ENCODE results near the gene C9orf85.

C9orf85 gene

DNA sequence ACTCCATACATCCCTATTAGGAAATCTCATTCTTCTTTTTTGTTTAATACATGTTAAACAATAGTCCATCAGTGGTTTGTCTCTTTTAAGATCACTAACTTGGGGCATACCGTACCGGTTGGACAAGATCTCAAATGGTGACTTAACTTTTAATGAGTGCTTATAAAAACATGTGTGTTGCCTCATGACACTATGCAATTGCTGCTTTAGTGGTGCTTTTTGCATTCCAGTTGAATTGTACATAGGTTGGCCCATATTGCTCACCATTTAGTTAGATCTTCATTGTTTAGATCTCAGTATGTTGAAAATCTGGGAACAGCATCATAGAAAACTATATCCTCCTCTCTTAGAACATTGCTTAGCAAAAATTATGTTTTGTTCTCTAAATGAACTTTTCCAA, 17.8 kb downstream of the C9orf85 start:
- TF ChIP-seq, protein P1, sequence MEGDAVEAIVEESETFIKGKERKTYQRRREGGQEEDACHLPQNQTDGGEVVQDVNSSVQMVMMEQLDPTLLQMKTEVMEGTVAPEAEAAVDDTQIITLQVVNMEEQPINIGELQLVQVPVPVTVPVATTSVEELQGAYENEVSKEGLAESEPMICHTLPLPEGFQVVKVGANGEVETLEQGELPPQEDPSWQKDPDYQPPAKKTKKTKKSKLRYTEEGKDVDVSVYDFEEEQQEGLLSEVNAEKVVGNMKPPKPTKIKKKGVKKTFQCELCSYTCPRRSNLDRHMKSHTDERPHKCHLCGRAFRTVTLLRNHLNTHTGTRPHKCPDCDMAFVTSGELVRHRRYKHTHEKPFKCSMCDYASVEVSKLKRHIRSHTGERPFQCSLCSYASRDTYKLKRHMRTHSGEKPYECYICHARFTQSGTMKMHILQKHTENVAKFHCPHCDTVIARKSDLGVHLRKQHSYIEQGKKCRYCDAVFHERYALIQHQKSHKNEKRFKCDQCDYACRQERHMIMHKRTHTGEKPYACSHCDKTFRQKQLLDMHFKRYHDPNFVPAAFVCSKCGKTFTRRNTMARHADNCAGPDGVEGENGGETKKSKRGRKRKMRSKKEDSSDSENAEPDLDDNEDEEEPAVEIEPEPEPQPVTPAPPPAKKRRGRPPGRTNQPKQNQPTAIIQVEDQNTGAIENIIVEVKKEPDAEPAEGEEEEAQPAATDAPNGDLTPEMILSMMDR (IDR thresholded peaks at IDR 0.05; ENCODE audit: insufficient read depth, missing control alignments) = no peak
- FAIRE-seq (peak; percentile 67), DNase-seq (ENCODE audit: insufficient read length, low spot score) (no peak)

DNA sequence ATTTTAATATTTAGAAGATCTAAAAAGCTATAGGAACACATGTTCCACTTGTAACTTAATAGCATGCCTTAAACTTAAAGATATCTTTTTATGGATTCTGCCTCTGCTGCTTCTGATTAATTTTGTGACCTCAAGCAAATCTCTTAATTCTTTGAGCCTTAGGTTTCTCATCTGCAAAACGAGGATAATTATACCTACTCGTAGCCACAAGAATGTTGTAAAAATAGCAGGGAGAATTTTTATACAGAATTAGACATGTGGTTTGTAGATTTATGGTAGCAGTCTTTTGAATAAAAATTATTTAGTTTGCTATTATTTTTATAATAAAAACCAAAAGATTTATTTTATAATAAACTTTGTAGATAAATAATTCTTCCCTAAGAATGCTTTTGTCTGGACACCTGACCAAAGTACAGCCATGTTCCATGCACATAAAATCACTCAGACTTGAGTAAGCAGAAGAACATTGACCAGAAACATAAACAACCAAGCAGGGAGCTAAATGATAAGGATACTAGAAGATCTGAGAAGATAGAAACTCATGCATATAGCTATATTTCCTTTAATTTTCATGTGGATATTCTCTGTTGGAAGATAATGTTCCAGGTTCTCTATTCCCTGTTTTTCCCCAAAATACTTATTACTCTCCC, 18.5 kb downstream of the C9orf85 start:
- FAIRE-seq = no peak

DNA sequence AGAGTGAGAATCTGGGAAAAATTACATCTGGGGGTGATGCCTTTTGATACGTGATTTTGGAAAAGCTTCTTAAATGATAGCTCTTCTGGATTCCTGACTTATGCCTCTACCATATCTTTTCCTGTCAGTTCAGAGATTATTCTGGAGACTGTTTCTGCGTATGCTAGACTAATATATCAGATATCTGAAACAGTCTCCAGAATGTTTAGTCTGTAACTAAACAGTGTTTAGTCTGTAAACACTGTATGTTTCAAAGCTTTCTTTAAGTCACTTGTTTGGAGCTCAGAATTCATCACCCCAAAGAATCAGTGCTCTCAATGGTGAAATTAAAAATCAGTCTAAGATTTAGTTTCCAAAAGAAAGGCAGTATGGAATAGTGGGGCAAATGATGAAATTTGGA, 19.7 kb downstream of the C9orf85 start:
- TF ChIP-seq, protein P1 (IDR thresholded peaks at IDR 0.05; ENCODE audit: insufficient read depth, missing control alignments) = no peak
- FAIRE-seq (no peak), DNase-seq (ENCODE audit: insufficient read length, low spot score) (no peak)

More for the DNA sequence above, 18.5 kb downstream of the C9orf85 start:
- TF ChIP-seq, protein P1 (IDR thresholded peaks at IDR 0.05; ENCODE audit: insufficient read depth, missing control alignments) = no peak
- no peak for DNase-seq (ENCODE audit: insufficient read length, low spot score)

DNA sequence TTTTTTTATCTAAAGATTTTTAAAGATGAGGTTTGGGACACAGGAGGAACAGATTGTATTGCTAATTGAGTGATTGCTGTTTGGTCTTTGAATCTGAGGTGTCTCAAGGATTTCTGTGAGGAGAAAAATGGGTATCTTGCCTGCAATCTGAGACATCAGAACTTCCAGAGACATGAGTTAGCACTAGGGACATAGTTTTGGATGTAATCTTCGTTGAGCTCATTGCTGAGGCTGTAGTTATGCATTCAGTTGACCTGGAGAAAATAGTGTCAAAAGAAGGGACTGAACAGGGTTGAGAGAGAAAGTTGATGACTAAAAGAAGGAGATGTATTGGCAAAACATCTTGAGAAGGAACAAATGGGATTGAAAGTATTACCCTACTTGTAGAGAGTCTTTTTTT, 24.6 kb downstream of the C9orf85 start:
- DNase-seq (ENCODE audit: insufficient read length, low spot score) (no peak), FAIRE-seq (no peak)
- TF ChIP-seq, protein P1 (IDR thresholded peaks at IDR 0.05; ENCODE audit: insufficient read depth, missing control alignments) = no peak

DNA sequence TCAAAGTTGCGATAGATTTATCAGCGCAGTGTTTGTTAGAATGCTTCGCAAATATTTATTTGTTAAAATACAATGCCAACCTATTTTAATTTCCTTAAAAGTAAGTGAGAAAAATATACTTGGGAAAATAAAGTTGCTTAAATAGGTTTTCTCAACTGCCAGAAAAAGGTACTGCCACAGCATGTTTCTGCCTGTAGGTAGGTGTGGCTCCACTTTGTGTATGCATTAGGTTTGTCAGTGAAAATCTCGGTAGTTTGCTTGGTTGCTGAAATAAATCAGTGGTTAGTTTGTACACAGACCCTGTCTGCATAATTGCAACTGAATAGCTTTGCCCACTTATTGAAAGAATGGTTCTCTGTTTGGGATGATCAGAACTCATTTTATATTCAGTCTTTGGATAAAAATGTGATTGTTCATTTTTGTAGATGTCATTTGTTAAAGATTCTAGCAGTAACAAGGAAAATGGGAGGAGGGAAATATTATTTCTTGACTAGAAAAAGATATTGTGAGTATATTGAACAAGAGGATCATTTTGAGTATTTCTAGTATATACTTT, 25.7 kb downstream of the C9orf85 start:
- FAIRE-seq (no peak), DNase-seq (ENCODE audit: insufficient read length, low spot score) (no peak)
- TF ChIP-seq, protein P1 (IDR thresholded peaks at IDR 0.05; ENCODE audit: insufficient read depth, missing control alignments) = no peak

DNA sequence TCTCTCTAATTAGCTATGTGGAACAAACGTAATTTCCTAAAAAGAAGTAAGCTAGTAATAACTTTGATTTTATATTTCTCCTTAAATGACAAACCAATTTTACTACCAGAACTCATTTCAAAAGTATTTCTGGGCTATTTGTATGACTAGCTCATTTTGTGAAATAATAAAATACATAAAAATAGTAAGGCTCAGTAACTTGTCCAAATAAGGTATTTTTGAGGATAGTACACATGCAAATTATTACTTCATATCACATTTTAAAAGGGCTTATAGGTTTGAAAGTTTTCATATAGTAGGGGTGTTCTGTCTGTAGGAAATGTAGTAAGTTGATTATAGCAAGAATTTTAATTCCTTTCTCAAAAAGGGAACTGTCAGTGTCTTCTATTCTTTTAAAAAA, 26.5 kb downstream of the C9orf85 start:
- no peak for FAIRE-seq
- TF ChIP-seq, protein P1 (IDR thresholded peaks at IDR 0.05; ENCODE audit: insufficient read depth, missing control alignments) = no peak
- no peak for DNase-seq (ENCODE audit: insufficient read length, low spot score)

DNA sequence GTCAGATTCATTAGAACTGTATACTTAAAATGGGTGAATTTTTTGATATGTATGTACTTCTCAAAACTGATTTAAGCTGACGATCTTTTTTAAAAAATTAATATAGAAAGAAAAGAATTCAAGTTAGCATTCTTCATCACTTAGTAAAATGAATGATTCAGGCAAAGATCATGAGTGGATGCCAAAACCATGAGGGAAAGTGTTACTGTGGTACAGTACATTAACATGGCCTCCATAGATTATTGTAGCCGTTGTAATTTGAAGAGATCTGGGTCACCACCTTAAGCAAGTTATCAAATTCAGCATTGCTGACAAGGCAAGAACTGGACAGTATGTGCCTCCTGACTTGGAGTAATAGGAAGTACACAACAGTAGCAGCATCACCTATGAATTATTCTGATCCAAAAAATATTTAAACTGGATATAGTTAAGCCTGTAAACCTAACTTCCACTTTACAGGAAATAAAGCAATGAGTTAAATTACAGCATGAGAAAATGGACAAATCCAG, 29.7 kb downstream of the C9orf85 start:
- FAIRE-seq (no peak), DNase-seq (ENCODE audit: insufficient read length, low spot score) (no peak)
- TF ChIP-seq, protein P1 (IDR thresholded peaks at IDR 0.05; ENCODE audit: insufficient read depth, missing control alignments) = no peak

Data from D721Med (cell line).